NCI-H2107 treated with DMSO at 0.1 percent for 48 hours (cell line): Measurements from ENCODE around the gene MYH14.
"Not testable (repeated sequence)": the region's sequence is repeated elsewhere in the genome, so short reads cannot be mapped to it uniquely, and the experiment has no call there.

Experiments used
- DNase-seq: peaks from one replicate; lab custom pipeline; 2025; ENCODE audit not compliant: unreplicated experiment; lab: John Stamatoyannopoulos, UW

MYH14 gene

GRCh38 chr19:50223439-50223716, 20.0 kb downstream of the MYH14 start:
- DNase-seq = no peak

GRCh38 chr19:50224986-50225747, 21.7 kb downstream of the MYH14 start:
- no peak for DNase-seq

- no peak for DNase-seq
Measured at GRCh38 chr19:50226536-50226935, 23.1 kb downstream of the MYH14 start.

- DNase-seq = not testable (repeated sequence)
Measured at GRCh38 chr19:50228153-50228552, 24.7 kb downstream of the MYH14 start.

DNA sequence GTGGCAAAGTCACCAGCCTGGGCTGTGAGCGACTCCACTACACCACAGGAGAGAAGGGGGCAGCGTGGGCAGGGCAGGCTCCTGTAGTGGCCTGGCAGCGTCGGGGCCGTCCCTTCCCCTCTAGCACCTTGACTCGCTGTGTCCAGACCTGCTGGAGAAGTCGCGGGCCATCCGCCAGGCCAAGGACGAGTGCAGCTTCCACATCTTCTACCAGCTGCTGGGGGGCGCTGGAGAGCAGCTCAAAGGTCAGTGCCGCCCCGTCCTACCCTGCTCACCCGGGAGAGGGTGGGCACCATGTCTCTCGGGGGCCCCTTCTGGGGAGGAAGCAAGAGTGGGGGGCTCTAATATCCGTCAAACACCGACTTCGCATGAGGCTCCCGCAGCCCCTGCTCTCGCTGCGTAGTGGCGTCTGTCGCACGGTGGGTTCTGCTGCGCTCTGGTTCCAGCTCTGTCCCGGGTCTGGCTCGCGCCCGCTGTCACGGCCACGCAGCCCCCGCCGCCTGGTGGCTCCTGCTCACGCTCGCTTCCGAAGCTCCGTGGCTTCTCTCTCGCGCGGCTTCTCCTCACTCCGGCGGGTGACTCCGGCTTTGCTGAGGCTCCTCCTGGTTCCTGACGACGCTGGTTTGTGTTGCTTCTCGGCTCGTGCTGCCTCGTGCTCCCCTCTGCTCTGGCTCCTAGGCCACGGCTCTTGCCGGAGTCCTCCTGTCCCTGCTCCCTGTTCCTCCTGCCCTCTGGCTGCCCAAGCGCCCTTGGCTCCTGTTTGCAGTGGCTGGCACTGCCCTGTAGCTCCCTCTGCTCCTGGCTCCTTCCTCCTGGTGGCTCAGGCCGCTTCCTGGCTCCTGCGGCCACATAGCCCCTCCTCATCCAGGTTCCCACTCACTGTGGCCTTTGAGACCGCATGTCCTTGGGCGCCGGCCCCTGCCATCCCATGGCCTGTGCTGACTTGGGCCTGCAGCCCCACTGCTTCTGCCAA, 27.2 kb downstream of the MYH14 start:
- DNase-seq = no peak

DNA sequence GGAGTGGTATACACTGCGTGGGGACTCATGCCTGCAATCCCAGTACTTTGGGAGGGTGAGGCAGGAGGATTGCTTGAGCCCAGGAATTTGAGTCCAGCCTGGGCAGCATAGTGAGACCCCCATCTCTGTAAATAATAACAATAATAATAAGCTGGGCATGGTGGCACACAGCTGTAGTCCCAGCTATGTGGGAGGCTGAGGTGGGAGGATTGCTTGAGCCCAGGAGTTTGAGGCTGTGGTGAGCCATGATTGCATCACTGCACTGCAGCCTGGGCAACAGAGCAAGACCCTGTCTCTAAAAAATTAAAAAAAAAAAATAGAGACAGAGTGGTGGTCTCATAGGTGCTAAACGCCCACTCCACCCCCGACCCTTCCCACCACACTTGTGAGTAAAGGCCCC, 28.0 kb downstream of the MYH14 start:
- not testable (repeated sequence) for DNase-seq

DNA sequence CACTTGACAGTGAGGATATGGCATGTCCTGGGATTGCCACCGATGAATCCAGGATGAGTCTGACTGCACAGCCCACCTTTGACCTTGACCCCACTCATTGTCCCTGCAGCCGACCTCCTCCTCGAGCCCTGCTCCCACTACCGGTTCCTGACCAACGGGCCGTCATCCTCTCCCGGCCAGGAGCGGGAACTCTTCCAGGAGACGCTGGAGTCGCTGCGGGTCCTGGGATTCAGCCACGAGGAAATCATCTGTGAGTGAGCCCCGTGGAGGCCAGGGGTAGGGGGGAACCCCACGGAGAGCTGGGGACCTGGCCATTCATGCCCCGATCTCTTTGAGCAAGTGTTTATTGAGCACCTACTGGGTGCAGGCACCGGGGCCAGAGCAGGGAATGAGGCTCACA, 28.4 kb downstream of the MYH14 start:
- DNase-seq = no peak

- no peak for DNase-seq
Measured at GRCh38 chr19:50232600-50232999, 29.2 kb downstream of the MYH14 start.

DNA sequence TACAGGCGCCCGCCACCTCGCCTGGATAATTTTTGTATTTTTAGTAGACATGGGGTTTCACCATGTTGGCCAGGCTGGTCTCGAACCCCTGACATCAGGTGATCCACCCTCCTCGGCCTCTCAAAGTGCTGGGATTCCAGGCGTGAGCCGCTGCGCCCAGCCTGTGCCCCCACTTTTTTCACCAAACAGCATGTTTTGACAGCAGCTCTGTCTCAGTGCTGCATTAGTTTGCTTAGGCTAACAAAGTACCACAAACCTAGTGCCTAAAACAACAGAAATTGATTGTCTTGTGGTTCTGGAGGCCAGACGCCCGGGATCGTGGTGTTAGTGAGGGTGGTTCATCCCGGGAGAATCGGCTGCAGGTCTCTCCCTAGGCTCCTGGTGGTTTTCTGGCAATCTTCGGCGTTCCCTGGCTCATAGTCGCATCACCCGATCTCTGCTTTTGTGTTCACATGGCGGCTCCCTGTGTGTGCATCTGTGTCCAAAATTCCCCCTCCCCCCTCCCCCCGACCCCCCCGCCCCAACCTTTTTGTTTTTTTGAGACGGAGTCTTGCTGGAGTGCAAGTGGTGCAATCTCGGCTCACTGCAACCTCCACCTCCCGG, 30.0 kb downstream of the MYH14 start:
- DNase-seq = no peak

GRCh38 chr19:50237493-50237892, 34.1 kb downstream of the MYH14 start:
- DNase-seq = peak; percentile 9

DNA sequence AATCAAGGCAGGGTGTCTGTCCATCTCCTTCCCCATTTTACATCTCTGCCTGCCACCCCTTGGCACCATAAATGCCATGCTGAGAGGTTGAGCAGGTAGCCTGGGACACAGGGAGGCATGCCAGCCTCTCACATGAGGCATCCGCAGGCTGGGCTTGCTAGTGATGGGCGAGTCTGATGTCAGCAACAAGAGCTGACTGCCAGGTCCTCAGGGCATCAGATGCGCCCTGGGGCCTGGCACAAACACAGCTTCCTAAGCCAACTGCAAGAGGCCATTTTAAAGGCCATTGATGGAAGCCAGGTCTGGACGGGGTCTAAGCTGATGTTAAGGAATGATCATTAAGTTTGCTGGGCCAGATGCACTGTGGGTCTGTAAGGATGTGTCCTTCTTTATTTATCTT, 34.6 kb downstream of the MYH14 start:
- DNase-seq = no peak

- no peak for DNase-seq
Measured at GRCh38 chr19:50239921-50240590, 36.6 kb downstream of the MYH14 start.

GRCh38 chr19:50242581-50242980, 39.2 kb downstream of the MYH14 start:
- DNase-seq = no peak

- DNase-seq = no peak
Measured at GRCh38 chr19:50244695-50245094, 41.3 kb downstream of the MYH14 start.

GRCh38 chr19:50248413-50248812, 45.0 kb downstream of the MYH14 start:
- DNase-seq = no peak

- DNase-seq = no peak
Measured at GRCh38 chr19:50248826-50249225, 45.4 kb downstream of the MYH14 start.

DNA sequence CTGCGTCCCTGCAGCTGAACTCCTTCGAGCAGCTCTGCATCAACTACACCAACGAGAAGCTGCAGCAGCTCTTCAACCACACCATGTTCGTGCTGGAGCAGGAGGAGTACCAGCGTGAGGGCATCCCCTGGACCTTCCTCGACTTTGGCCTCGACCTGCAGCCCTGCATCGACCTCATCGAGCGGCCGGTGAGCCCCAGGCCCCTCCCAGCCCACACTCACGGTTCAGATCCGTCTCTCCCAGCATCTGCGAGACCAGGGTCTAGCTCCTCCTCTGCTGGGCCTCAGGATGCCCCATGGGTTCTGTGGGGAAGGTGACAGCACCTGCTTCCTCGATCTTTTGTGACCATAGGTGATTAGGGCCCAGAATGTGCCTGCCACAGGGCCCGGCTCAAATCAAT, 46.2 kb downstream of the MYH14 start:
- no peak for DNase-seq

DNA sequence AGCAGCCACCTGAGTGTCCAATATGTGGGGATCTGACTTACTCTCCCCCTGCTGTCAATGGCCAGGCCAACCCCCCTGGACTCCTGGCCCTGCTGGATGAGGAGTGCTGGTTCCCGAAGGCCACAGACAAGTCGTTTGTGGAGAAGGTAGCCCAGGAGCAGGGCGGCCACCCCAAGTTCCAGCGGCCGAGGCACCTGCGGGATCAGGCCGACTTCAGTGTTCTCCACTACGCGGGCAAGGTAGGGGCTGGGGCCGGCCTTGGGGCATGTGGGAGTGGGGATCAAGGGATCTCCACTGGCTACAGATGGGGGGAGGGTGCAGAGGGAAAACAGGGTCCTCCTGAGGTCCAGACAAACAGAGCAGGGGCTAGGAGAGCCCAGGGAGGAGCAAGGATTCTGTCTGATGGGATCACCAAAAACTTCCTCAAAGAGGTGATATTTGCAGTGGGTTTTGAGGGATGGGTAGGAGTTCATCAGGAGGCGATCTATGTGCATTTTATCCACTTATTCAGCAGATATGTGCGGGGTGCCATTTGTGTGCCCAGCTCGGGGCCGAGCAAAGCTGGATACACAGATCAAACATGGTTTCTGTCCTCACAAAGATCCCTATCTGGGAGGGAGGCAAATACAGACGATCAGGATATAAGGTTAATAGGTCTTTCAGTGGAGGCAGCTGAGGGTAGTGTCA, 47.2 kb downstream of the MYH14 start:
- no peak for DNase-seq

- no peak for DNase-seq
Measured at GRCh38 chr19:50252111-50252886, 48.9 kb downstream of the MYH14 start.

GRCh38 chr19:50252887-50253268, 49.5 kb downstream of the MYH14 start:
- no peak for DNase-seq
